ENCODE measurements around the gene LAMA4.

- TF ChIP-seq CTCF (IDR thresholded peaks at IDR 0.05) (no peak), ZFX (IDR thresholded peaks at IDR 0.05; ENCODE audit: borderline replicate concordance) (no peak)
Observed at GRCh38 chr6:112237066-112237465, 17.3 kb downstream of the LAMA4 start.
